Adipocyte (in vitro differentiated cells): ENCODE data around the gene RNF220.

Experiments
- DNase-seq: peaks from one replicate; pipeline ENCODE4 v3.0.0-alpha.2; 2015; ENCODE audit warnings: low read depth
- H3K27me3 ChIP-seq: replicated peaks from 2 replicates; pipeline ENCODE4 v1.7.0; 2013; ENCODE audit warnings: mild to moderate bottlenecking, low read length, moderate library complexity; ENCODE audit not compliant: control insufficient read depth, insufficient read depth
- H3K36me3 ChIP-seq: 2 replicates; pipeline ENCODE4 v1.7.0; 2013; ENCODE audit warnings: low read length, mild to moderate bottlenecking, moderate library complexity; ENCODE audit not compliant: control insufficient read depth, insufficient read depth, severe bottlenecking
- H3K4me1 ChIP-seq: 2 replicates; pipeline ENCODE4 v1.7.0; 2013; ENCODE audit warnings: mild to moderate bottlenecking, low read length, moderate library complexity; ENCODE audit not compliant: control insufficient read depth, insufficient read depth
- H3K4me3 ChIP-seq: 2 replicates; pipeline ENCODE4 v1.7.0; 2013; ENCODE audit warnings: mild to moderate bottlenecking, low read length, moderate library complexity
- H3K9ac ChIP-seq: 2 replicates; pipeline ENCODE4 v1.7.0; 2013; ENCODE audit warnings: mild to moderate bottlenecking, low read length, moderate library complexity
- H3K9me3 ChIP-seq: 2 replicates; pipeline ENCODE4 v1.7.0; 2013; ENCODE audit warnings: mild to moderate bottlenecking, low read length, moderate library complexity; ENCODE audit not compliant: control insufficient read depth

RNF220 gene

GRCh38 chr1:44584167-44584566 is 179.1 kb downstream of the RNF220 start:
- no peak for DNase-seq

GRCh38 chr1:44585315-44585920 is 180.4 kb downstream of the RNF220 start:
- H3K9me3 ChIP-seq, result peaks cover 5% of the 10 kb centered on the region
- DNase-seq, result no peak
- H3K27me3 ChIP-seq, result peaks cover 81% of the 10 kb centered on the region
- H3K9ac ChIP-seq, result no peak overlapping the region
- H3K36me3 ChIP-seq, result no peaks in the 10 kb centered on the region
- H3K4me3 ChIP-seq, result no peak overlapping the region
- no peaks in the 10 kb centered on the region for H3K4me1 ChIP-seq

More at GRCh38 chr1:44584167-44584566, 179.1 kb downstream of the RNF220 start:
- Histone ChIP-seq H3K9ac (no peak overlapping the region), H3K4me1 (no peaks in the 10 kb centered on the region), H3K4me3 (no peak overlapping the region), H3K9me3 (peaks cover 5% of the 10 kb centered on the region), H3K27me3 (peaks cover 79% of the 10 kb centered on the region), H3K36me3 (no peaks in the 10 kb centered on the region)

GRCh38 chr1:44587796-44588460 is 182.9 kb downstream of the RNF220 start:
- no peak overlapping the region for H3K9ac ChIP-seq
- H3K4me3 ChIP-seq, result no peak overlapping the region
- no peaks in the 10 kb centered on the region for H3K9me3 ChIP-seq
- H3K27me3 ChIP-seq, result peaks cover 67% of the 10 kb centered on the region
- no peak for DNase-seq
- H3K36me3 ChIP-seq, result no peaks in the 10 kb centered on the region
- peaks cover 6% of the 10 kb centered on the region for H3K4me1 ChIP-seq

DNA sequence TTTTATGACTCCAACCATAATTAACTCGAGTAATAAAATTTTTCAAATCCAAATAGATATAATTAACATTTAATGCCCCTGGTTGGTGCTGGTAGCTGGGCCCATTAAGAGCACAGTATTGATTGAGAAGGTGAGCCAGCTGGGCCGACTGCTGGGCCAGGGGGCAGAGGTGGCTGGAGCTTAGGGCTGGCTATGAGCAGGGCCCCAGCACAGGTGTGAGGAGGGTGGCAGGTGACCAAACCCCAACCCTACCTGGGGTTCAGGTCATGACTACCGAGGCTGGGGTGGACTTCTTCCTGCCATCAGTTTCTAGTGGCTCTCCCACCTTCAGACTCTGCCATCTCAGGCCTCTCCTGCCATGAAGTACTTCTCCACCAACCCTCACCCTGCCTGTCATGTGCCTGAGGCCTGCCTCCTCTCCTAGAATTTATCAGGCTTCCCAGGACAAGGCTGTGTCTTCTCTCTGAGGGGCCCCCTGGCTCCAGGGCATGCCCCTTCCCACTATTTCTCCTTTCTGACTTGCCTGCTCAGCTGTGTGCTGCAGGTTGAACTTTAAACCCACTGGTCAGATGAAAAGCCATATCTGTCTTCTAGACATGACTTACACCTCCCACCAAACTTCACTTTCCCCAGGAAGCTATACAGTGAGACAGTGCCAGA is 183.6 kb downstream of the RNF220 start:
- Histone ChIP-seq H3K4me1 (peaks cover 6% of the 10 kb centered on the region), H3K9me3 (no peaks in the 10 kb centered on the region), H3K4me3 (no peak overlapping the region), H3K9ac (no peak overlapping the region), H3K27me3 (peaks cover 61% of the 10 kb centered on the region), H3K36me3 (no peaks in the 10 kb centered on the region)
- DNase-seq, result no peak

GRCh38 chr1:44590475-44590874 is 185.4 kb downstream of the RNF220 start:
- Histone ChIP-seq H3K27me3 (peaks cover 49% of the 10 kb centered on the region), H3K9me3 (no peaks in the 10 kb centered on the region), H3K36me3 (no peaks in the 10 kb centered on the region), H3K9ac (no peak overlapping the region), H3K4me1 (peaks cover 12% of the 10 kb centered on the region), H3K4me3 (no peak overlapping the region)
- no peak for DNase-seq

DNA sequence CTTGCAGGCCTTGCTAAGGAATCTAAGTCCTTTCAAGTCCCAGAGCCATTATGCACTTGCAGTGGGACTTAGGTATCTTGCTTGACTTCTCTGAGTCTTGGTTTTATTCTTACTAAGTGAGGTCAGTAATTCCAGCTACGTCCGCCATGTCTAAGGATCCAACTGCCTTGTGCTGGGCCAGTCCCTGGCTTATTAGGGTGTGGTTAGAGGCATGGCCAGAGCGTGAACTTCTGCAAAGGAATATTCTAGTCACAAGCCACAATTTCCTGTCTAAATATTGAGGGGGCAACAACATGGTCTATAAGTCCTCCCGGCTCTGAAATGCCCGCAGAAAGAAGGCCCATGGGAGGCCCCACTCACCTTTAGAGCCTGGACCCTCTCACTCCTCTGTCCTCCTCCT is 186.3 kb downstream of the RNF220 start:
- Histone ChIP-seq H3K9ac (no peak overlapping the region), H3K36me3 (no peaks in the 10 kb centered on the region), H3K4me1 (peaks cover 12% of the 10 kb centered on the region), H3K4me3 (no peak overlapping the region), H3K27me3 (peaks cover 40% of the 10 kb centered on the region), H3K9me3 (no peaks in the 10 kb centered on the region)
- no peak for DNase-seq

- DNase-seq, result no peak
- peaks cover 12% of the 10 kb centered on the region for H3K4me1 ChIP-seq
Observed at GRCh38 chr1:44592208-44593145, 187.4 kb downstream of the RNF220 start.

GRCh38 chr1:44594353-44594752 is 189.3 kb downstream of the RNF220 start:
- H3K9ac ChIP-seq, result no peak overlapping the region
- no peaks in the 10 kb centered on the region for H3K36me3 ChIP-seq
- H3K9me3 ChIP-seq, result no peaks in the 10 kb centered on the region
- peaks cover 12% of the 10 kb centered on the region for H3K4me1 ChIP-seq
- no peak overlapping the region for H3K4me3 ChIP-seq
- no peak for DNase-seq
- peaks cover 38% of the 10 kb centered on the region for H3K27me3 ChIP-seq

More at GRCh38 chr1:44592208-44593145, 187.4 kb downstream of the RNF220 start:
- no peaks in the 10 kb centered on the region for H3K36me3 ChIP-seq
- no peak overlapping the region for H3K4me3 ChIP-seq
- H3K9me3 ChIP-seq, result no peaks in the 10 kb centered on the region
- H3K9ac ChIP-seq, result no peak overlapping the region
- H3K27me3 ChIP-seq, result peaks cover 36% of the 10 kb centered on the region

DNA sequence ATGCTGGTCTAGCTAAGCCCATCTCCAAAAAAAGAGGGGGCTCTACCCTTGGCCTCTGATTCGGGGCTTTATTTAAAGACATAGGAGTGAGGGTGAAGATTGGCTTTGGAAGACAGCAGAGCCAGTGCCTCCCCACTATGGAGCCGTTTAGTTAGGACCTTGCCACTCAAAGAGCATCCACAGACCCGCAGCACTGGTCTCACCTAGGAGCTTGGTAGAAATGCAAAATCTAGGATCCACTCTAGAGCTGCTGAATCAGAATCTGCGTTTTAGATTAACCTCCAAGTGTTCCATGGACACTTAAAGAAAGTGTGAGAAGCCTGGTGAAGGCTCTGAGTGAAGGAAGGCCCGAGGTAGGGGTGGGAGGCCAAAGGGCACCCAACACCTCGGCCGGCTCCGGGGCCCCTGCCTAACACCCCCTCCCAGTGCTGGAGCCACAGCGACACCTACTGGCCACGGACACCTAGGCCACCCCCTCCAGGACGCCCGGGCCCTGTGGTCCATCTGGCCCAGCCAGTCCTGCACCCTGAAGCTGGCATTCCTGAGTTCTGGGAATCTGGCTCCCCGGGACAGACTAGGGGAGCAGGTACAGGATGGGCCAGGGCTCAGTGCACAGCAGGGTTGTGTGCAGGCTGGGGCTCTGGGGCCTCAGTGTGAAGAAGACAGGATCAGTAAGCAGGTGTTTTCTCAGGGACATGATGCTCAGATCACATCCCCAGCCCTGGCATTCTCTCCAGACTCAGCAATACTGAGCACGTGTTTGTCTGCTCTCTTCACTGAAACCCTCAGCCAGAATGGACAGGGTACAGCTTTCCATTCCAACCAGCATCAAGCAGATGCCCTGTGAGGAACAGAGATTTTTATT is 190.0 kb downstream of the RNF220 start:
- peak; percentile 88 for DNase-seq
- Histone ChIP-seq H3K9me3 (no peaks in the 10 kb centered on the region), H3K27me3 (peaks cover 40% of the 10 kb centered on the region), H3K9ac (no peak overlapping the region), H3K4me3 (no peak overlapping the region), H3K36me3 (no peaks in the 10 kb centered on the region), H3K4me1 (peaks cover 12% of the 10 kb centered on the region)

GRCh38 chr1:44596511-44596910 is 191.5 kb downstream of the RNF220 start:
- H3K27me3 ChIP-seq, result peaks cover 45% of the 10 kb centered on the region
- DNase-seq, result no peak
- H3K36me3 ChIP-seq, result no peaks in the 10 kb centered on the region
- no peak overlapping the region for H3K9ac ChIP-seq
- H3K4me1 ChIP-seq, result peaks cover 12% of the 10 kb centered on the region
- no peaks in the 10 kb centered on the region for H3K9me3 ChIP-seq
- H3K4me3 ChIP-seq, result no peak overlapping the region
